ENCODE measurements around the gene SKOR2.
"Not testable (repeated sequence)": the region's sequence is repeated elsewhere in the genome, so short reads cannot be mapped to it uniquely, and the experiment has no call there.

The SKOR2 gene

GRCh38 chr18:47254341-47254939, 3.0 kb upstream of the SKOR2 start:
- DNase-seq (ENCODE audit: low spot score): peak; percentile 14

GRCh38 chr18:47253101-47253654, 1.7 kb upstream of the SKOR2 start:
- no peak for DNase-seq (ENCODE audit: low spot score)

DNA sequence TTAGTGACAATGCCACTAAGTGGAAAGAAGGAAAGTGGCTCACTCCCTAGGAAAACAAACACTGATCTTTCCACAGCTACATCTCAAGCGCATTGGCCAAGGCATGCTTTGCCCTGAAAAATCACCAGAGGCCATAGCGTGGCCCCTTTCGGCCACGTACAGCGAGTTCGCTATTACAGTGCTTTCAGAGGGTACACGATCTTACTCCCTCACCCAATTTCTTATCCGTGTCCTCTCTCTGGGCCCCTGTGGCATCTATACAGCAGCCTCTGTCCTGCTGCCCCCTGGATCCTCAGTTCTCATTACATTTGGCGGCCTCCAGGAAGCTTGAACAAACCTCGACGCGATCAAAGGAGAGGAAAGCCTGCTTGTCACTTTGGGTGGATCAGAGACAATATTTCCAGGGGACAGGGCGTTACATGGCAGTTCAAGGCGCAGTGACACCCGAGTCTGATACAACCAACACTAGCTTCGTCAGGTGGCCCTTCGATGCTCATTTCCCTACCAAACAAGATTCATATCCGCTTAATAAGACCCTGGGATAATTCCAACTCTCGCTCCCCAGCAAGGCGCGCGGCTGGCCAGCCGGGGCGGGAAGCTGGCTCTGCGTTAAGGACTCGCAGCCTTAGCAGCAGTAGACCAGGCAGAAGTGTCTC, 941 bp downstream of the SKOR2 start:
- no peak for DNase-seq (ENCODE audit: low spot score)

GRCh38 chr18:47249314-47249981, 2.0 kb downstream of the SKOR2 start:
- no peak for DNase-seq (ENCODE audit: low spot score)

GRCh38 chr18:47248604-47249313, 2.7 kb downstream of the SKOR2 start:
- no peak for DNase-seq (ENCODE audit: low spot score)

GRCh38 chr18:47248115-47248603, 3.3 kb downstream of the SKOR2 start:
- DNase-seq (ENCODE audit: low spot score): no peak

DNA sequence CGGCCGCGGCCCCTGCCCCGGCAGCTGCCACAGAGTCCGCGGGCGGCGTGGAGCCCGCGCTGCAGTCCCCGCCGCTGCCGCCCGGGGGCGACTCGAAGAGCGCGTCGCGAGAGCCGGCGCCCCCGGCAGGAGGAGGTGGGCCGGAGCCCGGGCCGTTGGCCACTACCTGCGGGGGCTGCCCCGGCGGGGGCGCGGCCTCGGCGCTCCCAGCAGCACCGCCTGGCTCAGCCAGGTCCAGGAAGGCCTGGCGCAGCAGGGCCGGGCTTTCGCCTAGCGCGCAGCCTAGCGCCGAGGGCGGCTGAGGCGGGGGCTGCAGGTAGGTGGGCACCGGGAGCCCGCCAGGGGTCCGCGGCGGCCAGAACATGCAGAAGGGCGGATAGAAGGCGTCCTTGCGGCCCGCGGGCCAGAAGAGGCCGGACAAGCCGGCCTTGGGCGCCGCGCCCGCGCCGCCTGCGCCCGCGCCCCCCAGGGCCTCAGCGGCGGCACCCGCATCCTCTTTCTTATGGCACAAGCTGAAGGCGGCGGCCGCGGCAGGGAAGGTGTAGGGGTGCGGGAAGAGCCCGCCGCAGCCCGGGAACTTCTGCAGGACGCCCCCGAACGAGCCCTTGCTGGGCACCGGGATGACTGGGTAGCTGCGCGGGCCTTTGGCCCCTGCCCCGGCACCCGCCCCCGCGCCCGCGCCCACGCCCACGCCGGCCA, 3.9 kb downstream of the SKOR2 start:
- no peak for DNase-seq (ENCODE audit: low spot score)

DNA sequence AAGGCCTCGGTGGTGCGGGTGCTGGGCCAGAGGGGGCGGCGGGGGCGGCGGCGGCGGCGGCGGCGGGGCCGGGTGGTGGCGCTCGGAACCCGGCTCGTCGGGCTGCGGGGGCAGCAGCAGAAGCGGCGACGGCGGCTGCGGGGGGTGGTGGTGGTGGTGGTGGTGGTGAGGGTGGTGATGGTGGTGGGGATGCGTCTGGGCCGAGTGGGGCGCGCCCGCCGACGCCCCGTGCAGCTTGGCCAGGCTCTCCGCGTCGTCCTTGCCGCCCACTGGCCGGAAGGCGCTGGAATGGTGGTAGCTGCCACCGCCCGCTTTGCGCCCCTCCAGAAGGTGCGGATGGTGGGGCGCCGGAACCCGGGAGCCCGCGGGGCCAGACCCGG, 4.4 kb downstream of the SKOR2 start:
- no peak for DNase-seq (ENCODE audit: low spot score)

GRCh38 chr18:47246027-47246971, 5.2 kb downstream of the SKOR2 start:
- DNase-seq (ENCODE audit: low spot score): no peak

DNA sequence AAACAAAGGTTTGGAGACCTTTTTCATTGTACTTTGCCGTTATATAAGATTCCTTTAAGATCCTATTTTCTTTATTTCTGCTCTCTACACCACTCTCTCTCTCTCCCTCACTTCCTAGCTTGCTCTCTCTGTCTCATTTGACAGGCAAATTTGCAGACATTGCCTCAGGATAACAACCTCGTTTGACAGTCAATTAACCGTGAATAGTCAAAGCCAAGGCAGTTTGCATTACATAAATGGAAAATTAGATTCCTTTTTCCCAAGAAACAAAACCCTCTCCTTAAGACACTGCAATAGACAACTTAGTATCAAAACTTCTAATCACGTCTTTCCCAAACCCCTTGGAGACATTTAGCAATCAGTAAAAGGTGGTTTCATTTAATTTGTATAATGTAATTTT, 7.4 kb downstream of the SKOR2 start:
- no peak for DNase-seq (ENCODE audit: low spot score)

- no peak for DNase-seq (ENCODE audit: low spot score)
Measured at GRCh38 chr18:47235096-47235495, 16.4 kb downstream of the SKOR2 start.

DNA sequence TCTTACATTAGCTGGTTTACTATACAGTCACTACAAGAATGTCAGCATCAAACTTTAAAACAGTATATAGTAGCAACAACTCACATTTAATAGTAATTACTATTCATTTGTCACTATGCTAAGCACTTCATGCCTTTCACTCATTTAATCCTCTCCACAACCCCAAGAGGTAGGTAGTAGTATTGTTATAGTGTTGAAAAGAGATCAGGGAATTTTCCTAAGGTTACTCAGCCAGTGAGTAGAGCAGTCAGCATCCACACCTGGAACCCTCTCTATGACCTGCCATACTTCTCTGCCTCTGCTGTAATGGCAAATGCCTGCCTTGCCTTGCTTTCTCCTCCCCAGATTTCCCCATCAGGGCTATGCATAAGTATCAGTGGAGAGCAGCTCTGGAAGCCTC, 24.8 kb downstream of the SKOR2 start:
- DNase-seq (ENCODE audit: low spot score): peak; percentile 3

- peak; percentile 82 for DNase-seq (ENCODE audit: low spot score)
Measured at GRCh38 chr18:47215554-47216138, 35.8 kb downstream of the SKOR2 start.

- no peak for DNase-seq (ENCODE audit: low spot score)
Measured at GRCh38 chr18:47209171-47209570, 42.3 kb downstream of the SKOR2 start.

GRCh38 chr18:47206945-47207637, 44.4 kb downstream of the SKOR2 start:
- no peak for DNase-seq (ENCODE audit: low spot score)

GRCh38 chr18:47204908-47205522, 46.4 kb downstream of the SKOR2 start:
- peak; percentile 57 for DNase-seq (ENCODE audit: low spot score)

DNA sequence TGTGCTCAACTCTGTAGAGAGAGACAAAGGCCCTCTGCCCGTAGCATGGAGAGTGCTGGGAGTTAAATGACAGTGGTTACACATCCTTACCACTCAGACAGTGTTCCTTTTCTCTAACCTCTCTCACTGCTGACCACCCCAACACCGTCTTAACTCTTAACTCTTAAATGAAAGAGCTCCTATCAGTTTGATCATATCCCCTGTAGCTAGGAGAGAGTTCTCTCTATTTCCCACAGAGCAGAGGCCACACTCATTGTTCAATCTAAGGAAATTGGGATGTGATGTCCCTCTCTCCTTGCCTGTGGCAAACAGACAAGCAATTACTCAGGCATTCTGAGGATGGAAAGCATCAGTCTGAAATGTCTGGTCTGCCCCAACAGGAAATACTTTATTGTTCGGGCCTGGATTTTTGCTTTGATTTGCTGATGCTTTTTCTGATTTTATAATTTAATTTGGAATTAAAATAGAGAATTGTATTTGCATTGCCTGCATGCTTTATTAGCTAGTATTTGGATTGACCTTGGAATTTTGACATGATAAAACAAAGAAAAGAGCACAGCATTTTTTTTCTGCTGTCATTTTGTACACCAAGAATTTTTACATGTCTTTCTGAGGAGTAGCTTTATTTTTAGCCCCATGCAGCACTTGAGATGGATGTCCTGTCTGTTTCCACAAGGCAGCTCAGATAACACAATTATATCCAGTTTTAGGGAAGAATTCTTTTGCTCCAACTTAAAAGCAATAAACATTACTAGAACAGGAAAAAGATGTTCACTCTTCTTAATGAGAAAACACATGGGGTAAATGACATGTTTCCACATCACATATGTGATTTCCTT, 47.6 kb downstream of the SKOR2 start:
- DNase-seq (ENCODE audit: low spot score): no peak

DNA sequence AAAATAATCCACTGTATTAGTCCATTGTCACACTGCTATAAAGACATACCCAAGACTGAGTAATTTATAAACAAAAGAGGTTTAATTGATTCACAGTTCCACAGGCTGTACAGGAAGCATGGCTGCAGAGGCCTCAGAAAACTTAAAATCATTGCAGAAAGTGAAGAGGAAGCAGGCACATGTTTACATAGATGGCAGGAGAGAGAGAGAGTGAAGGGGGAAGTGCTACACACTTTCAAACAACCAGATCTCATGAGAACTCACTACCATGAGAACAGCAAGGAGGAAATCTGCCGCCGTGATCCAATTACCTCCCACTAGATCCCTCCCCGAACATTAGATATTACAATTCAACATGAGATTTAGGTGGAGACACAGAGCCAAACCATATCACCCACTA, 55.5 kb downstream of the SKOR2 start:
- not testable (repeated sequence) for DNase-seq (ENCODE audit: low spot score)
